NCI-H82 treated with DMSO at 0.1 percent for 48 hours (cell line): ENCODE data around the gene SNX32.

Experiments used
- DNase-seq: peaks from one replicate; lab custom pipeline; 2025; ENCODE audit not compliant: unreplicated experiment; lab: John Stamatoyannopoulos, UW

SNX32 gene

DNA sequence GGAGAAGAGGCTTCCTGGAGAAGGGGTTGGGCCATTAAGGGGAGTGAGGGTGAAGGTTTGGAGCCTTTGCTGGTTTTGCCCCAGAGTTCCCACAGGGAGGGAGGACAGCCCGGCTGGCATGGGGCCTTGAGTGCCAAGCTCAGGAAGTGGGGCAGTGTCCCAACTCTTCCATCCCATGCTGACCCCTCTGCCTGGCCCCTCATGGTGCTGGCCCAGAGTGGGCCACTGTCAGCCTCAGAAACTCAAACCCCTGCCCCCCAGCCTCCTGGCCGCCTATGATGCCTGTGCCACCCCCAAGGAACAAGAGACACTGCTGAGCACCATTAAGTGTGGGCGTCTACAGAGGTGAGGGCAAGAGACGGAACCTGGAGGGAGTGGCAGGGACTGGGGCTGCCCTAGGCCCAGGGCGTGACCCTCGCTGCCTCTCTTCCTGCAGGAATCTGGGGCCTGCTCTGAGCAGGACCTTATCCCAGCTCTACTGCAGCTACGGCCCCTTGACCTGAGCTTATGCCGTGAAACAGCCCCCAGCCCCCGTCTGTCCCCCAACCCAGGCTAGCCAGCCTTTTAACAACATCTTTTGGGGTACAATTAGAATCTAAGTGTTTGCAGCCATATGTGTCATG, 31.9 kb downstream of the SNX32 start:
- DNase-seq, result no peak

- DNase-seq, result no peak
These were observed 32.9 kb downstream of the SNX32 start for GRCh38 chr11:65866509-65867283.

GRCh38 chr11:65867284-65868071, 33.7 kb downstream of the SNX32 start:
- DNase-seq, result no peak

DNA sequence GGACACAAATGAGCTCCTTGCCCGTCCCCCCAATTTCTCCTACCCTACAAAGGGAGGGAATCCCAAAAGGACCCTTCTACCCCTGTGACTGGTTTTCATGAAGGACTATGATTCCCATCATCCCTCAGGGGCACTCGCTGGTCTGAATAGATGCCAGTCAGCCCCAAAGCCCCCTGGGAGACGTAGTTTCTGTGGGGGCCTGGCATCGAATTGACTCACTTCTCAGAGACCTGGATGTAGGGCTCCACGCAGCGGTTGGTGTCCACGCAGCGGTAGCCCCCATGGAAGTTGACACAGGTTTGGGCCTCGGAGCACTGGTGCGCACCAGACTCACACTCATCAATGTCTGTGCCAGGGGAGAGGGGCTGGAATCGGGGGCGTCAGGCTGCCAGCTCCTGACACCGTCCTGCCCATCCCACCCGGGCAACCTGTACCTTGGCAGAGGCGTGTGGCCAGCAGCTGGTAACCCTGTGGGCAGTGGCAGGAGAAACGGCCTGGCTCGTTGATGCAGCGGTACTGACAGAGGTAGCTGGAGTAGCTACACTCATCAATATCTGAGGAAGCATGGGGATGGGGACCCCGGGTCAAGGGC, 34.4 kb downstream of the SNX32 start:
- no peak for DNase-seq

- DNase-seq, result no peak
These were observed 35.1 kb downstream of the SNX32 start for GRCh38 chr11:65868907-65869306.

GRCh38 chr11:65869643-65870306, 36.0 kb downstream of the SNX32 start:
- DNase-seq, result no peak

DNA sequence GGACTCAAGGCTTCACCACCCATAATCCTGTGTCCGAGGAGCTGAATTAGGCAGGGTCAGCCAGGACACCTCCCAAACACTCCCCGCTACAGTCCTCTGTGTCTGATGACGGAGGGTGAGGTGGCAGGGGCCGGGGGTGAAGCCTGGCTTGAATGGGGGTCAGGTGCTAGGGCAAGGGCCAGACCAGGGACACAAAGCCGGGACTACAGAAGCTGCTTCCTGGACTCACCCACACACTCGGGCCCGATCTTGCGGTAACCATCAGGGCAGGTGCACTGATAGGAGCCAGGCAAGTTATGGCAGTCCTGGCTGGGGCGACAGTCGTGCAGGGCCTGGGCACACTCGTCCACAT, 36.5 kb downstream of the SNX32 start:
- no peak for DNase-seq

DNA sequence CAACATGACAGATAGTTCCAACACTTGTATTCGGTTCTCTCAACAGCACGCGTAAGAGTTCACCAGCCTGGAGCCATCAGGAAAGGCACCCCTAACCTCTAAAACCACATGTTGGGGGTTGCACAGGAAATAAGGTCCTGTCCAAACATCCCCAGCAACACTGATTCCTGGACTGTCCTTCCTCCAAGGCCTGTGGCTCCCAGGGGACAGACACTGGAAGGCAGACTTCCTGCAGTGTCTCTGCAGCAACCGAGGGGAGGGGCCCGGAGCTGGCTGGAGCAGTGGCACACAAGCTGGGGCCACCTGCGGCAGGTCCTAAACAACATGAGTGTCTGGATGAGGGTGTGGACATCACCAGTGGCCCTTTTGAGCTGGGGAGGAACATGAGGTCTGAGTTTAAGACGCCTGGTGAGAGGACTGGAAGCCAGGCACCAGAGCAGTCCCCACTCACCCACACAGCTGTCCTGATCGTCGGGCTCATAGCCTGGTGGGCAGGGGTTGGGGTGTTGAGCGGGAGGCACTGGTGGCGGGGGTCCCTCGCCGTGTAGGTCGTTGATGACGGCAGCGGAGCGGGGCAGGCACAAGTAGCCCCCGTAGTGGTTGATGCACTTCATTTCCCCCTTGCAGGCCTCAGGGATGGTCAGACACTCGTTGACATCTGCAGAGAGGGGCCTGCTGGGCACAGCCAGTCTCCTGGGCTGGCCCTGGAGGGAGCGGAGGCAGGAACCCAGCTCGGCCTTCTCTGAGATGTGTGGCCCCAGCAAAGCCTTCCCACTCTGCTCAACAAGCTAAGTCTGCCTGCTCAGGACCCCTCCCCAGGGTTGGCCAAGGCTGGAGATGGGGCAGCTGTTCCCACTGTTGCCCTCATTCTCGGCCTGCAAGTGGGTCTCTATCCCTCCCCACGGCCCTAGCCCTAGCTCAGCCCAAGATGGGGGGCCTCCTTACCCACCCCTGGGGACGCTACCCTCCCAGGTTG, 37.2 kb downstream of the SNX32 start:
- no peak for DNase-seq

- DNase-seq, result no peak
These were observed 38.2 kb downstream of the SNX32 start for GRCh38 chr11:65871811-65872548.

DNA sequence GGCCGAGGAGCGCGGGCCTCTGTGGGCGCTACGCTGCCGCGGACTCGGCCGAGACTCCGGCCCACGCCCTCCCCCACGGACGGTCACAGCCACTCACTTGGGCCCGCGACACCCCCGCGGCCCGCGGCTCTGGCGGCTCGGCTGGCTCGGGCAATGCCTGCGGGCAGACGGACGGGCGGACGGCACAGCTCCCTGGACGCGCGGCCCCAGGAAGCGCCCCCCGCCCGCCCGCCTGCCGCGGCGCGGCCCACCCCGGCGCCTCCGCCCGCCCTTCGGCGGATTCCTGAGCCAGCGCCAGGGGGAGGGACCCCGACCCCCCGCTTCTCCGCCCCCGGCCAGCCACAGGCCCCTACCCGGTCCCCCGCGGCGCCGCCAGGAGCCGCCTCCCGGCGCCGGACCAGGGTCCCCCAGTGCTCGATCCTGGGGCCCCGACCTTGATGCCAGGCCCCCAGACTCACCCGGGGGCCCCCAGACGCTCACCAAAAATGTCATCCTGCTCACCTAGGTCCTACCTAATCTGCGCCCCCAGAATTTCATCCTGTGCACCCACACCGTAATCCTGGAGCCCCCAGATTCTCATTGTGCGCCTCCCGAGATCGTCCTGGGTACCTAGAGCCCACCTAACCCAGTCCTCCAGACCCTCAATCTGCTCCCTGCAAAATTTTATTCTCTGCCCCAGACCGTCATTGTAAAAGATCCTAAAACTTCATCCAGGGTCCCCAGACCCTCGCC, 39.0 kb downstream of the SNX32 start, which contains the start of gene EFEMP2:
EFEMP2 (minus strand) TSS at position 215 of the 732 bp plus-strand sequence. CDS start 446 bp downstream, outside the sequence.
- no peak for DNase-seq

DNA sequence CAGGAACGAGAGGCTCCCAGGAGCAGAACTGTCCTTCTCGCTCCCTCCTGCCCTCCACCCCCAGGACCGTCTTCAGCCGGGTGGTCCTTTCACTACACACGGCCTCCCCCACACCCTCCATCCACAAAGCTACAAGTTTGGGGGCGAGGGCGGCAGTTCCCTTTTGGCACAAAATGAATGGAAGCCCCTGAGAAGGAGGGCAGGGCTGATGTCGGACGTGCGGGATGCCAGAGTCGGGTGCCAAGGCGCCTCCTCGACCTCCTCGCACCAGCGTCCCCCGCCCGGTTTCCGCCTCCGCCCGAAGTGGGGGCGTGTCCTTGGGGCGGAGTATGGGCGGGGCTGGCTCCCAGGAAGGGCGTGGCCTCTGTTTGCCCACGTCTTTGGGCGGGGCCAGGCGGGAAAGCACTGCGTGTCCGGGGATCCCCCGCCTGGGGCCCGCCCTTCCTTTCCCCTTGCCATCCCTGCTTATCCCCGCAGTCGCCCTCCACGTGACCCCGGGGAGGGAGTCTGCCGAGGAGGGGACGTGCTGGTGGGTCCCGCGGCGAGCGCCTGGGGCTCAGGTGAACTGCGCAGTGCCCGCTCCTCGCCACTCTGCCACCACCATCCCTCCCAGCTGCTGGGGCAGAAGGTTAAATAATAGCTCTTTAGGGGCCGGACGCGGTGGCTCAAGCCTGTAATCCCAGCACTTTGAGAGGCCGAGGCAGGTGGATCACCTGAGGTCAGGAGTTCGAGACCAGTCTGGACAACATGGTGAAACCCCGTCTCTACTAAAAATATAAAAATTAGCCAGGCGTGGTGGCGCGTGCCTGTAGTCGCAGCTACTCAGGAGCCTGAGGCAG, 39.8 kb downstream of the SNX32 start:
- DNase-seq, result peak; percentile 79

DNA sequence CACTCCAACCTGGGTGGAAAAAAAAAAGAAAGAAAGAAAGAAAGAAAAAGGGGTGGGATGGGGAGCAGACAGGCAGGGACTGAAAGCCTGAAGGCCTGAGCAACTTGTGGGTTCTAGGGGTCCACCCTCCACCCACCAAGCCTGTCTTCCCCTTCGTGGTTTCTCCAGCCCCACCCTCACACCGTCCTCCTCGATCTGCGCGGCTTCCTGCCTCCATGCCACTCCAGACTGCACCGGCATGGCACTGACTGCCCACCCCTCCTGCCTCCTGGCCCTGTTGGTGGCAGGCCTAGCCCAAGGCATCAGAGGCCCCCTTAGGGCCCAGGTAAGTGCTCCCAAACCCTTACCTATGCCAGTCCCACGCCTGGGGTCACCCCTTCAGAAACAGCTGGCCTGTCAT, 45.9 kb downstream of the SNX32 start, which contains the start of gene CTSW:
CTSW (plus strand) TSS at position 221 of the 400 bp plus-strand sequence; CDS start at position 239, 18 bp downstream.
- no peak for DNase-seq

- DNase-seq, result no peak
These were observed 46.3 kb downstream of the SNX32 start for GRCh38 chr11:65880027-65880426.

GRCh38 chr11:65880844-65881421, 47.2 kb downstream of the SNX32 start:
- no peak for DNase-seq

DNA sequence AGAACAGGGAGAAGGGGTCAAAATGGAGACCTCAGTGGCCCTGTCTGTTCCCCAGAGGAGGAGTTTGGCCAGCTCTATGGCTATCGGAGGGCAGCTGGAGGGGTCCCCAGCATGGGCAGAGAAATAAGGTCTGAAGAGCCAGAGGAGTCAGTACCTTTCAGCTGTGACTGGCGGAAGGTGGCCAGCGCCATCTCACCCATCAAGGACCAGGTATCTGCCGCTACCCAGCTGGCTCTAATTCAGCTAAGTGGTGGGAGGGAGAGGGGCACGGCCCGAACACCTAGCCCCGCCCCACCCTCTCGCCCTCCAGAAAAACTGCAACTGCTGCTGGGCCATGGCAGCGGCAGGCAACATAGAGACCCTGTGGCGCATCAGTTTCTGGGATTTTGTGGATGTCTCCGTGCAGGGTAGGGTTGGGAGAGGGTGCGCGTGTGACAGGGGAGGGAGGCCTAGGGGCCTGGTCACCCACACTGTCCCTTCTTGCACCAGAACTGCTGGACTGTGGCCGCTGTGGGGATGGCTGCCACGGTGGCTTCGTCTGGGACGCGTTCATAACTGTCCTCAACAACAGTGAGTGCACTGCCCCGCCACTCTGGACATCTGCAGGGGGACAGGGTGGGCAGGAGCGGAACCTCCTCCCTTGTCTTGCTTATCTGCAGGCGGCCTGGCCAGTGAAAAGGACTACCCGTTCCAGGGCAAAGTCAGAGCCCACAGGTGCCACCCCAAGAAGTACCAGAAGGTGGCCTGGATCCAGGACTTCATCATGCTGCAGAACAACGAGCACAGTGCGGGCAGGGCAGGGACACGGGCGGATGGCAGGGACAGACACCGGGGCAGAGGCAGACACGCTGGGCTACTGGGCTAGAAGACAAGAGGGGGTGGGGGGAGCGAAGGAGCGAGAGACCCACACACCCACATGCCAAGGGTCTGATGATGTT, 48.6 kb downstream of the SNX32 start:
- no peak for DNase-seq
